Lung (tissue), 12 donors: ENCODE measurements around the gene TP73. TPM values are rescaled to one million over a fixed set of nuclear protein-coding genes. Genes with fewer than 3 reads are reported as not detected.

ENCODE experiments used
- ATAC-seq: fragments of 200-7000 bp; cut with Tn5 transposase; one replicate; pipeline ENCODE4 v1.9.1; 2020; ENCODE audit warnings: moderate number of reproducible peaks; ENCODE audit not compliant: insufficient read depth, low FRiP score
- DNase-seq, 3 donors: peaks; one replicate each; pipeline ENCODE4 v3.0.0-alpha.2; 2013 to 2017
- H3K27ac ChIP-seq, 2 donors: one replicate each; pipeline ENCODE4 v1.5.1; 2013; ENCODE audit warnings: mild to moderate bottlenecking in 2 of 2, moderate library complexity in 2 of 2, control low read depth in 1 of 2, inconsistent platforms in 1 of 2, low read depth in 1 of 2, low read length in 1 of 2
- H3K27me3 ChIP-seq, 3 donors: one replicate each; pipeline ENCODE4 v1.5.1; 2013; ENCODE audit warnings: low read length in 2 of 3; ENCODE audit not compliant: control insufficient read depth in 3 of 3, insufficient read depth in 3 of 3
- H3K36me3 ChIP-seq, 4 donors: one replicate each; pipeline ENCODE4 v1.5.1; 2013; ENCODE audit warnings: low read length in 4 of 4, mild to moderate bottlenecking in 1 of 4, moderate library complexity in 1 of 4; ENCODE audit not compliant: control insufficient read depth in 4 of 4, insufficient read depth in 4 of 4
- H3K4me1 ChIP-seq, 5 donors: one replicate each; pipeline ENCODE4 v1.5.1; 2013; ENCODE audit warnings: low read length in 5 of 5, mild to moderate bottlenecking in 2 of 5, moderate library complexity in 1 of 5; ENCODE audit not compliant: control insufficient read depth in 5 of 5, insufficient read depth in 5 of 5
- H3K4me3 ChIP-seq: one replicate; pipeline ENCODE4 v1.5.1; 2013; ENCODE audit warnings: mild to moderate bottlenecking, control low read depth, moderate library complexity
- H3K9ac ChIP-seq, 2 donors: one replicate each; pipeline ENCODE4 v1.5.1; 2013; ENCODE audit warnings: low read length in 2 of 2, control low read depth in 1 of 2; ENCODE audit not compliant: insufficient read depth in 1 of 2
- H3K9me3 ChIP-seq, 4 donors: one replicate each; pipeline ENCODE4 v1.5.1; 2013; ENCODE audit warnings: low read length in 3 of 4, mild to moderate bottlenecking in 1 of 4, moderate library complexity in 1 of 4; ENCODE audit not compliant: control insufficient read depth in 4 of 4, insufficient read depth in 3 of 4
- CTCF ChIP-seq: IDR thresholded peaks from 2 replicates; pipeline ENCODE4 v1.5.1; 2012; ENCODE audit warnings: mild to moderate bottlenecking; ENCODE audit errors: control extremely low read depth, extremely low read depth
- WGBS, 2 donors: extraction: QIAGEN DNeasy Blood & Tissue Kit; methylation state at CpG; one replicate each; pipeline ENCODE4 v1.1.7; 2013; 5-methylcytosine and 5-hydroxymethylcytosine counted together
- polyA plus RNA-seq, 2 donors: library from polyadenylated mRNA; stranded (reverse); fragments of 200-250 nt; gene quantifications; one replicate each; pipeline ENCODE4 v1.2.1, GENCODE V29; 2013
- total RNA-seq, 2 donors: library from RNA; depleted of rRNA in 1 of 2; stranded (reverse); fragments of >200 nt in 1 of 2; gene quantifications; one replicate each; pipeline ENCODE4 v1.2.1, GENCODE V29; 2014 to 2021
- donor health status: control.
- donor health status: control.
- donor health status: Bipolar disorder and iron deficiency.
- donor health status: healthy.
- donor health status: DM: yes; HTN: yes; CAD: no.

The TP73 gene
- total and polyA plus RNA-seq, 4 donors = 1.7 to 12.3 (median 2.2) TPM

GRCh38 chr1:3745590-3746381, 93.5 kb downstream of the TP73 start:
- no peak overlapping the region for H3K9ac ChIP-seq
- 85 to 89% methylated on average over 25 of the region's 25 CpGs for WGBS, 2 donors
- peaks cover 0 to 4% (median 0%) of the 10 kb centered on the region in 3 donors for H3K27me3 ChIP-seq
- H3K9me3 ChIP-seq = no peaks in the 10 kb centered on the region
- H3K4me3 ChIP-seq = no peak overlapping the region
- DNase-seq = no peak
- no peak for ATAC-seq
- peaks cover 0 to 18% (median 4%) of the 10 kb centered on the region in 4 donors for H3K36me3 ChIP-seq
- no peak for TF ChIP-seq CTCF
- peaks cover 0 to 24% (median 0%) of the 10 kb centered on the region in 5 donors for H3K4me1 ChIP-seq
- peak overlapping the region in 1 of 2 donors; percentile 68 for H3K27ac ChIP-seq

GRCh38 chr1:3746389-3746829, 94.1 kb downstream of the TP73 start:
- peaks cover 0 to 16% (median 4%) of the 10 kb centered on the region in 4 donors for H3K36me3 ChIP-seq
- peak overlapping the region; percentile 57 to 68 for H3K27ac ChIP-seq
- DNase-seq (no peak), ATAC-seq (no peak)
- peak overlapping the region; percentile 75 for H3K4me3 ChIP-seq
- H3K9me3 ChIP-seq = no peaks in the 10 kb centered on the region
- H3K27me3 ChIP-seq = peaks cover 0 to 4% (median 0%) of the 10 kb centered on the region in 3 donors
- no peak overlapping the region for H3K9ac ChIP-seq
- H3K4me1 ChIP-seq = peaks cover 0 to 24% (median 0%) of the 10 kb centered on the region in 5 donors
- no peak for TF ChIP-seq CTCF
- WGBS, 2 donors = 30 to 33% methylated on average over 35 of the region's 35 CpGs

- no peak for TF ChIP-seq CTCF
- H3K27ac ChIP-seq = peak overlapping the region; percentile 57 to 68
- peaks cover 0 to 4% (median 0%) of the 10 kb centered on the region in 3 donors for H3K27me3 ChIP-seq
- H3K9ac ChIP-seq = peak overlapping the region in 1 of 2 donors; percentile 63
- WGBS, 2 donors = 1 to 2% methylated on average over 69 to 73 of the region's 73 CpGs
- ATAC-seq (peak; percentile 98), DNase-seq (peak; percentile 78 to 85 (median 85))
- H3K4me3 ChIP-seq = peak overlapping the region; percentile 75
- H3K9me3 ChIP-seq = no peaks in the 10 kb centered on the region
- H3K36me3 ChIP-seq = peaks cover 0 to 11% (median 3%) of the 10 kb centered on the region in 4 donors
- peaks cover 0 to 24% (median 0%) of the 10 kb centered on the region in 5 donors for H3K4me1 ChIP-seq
Measured at GRCh38 chr1:3746830-3747521, 94.7 kb downstream of the TP73 start.
